Neural cell (in vitro differentiated cells): ENCODE measurements around the gene IGSF21. TPM values are rescaled to one million over a fixed set of nuclear protein-coding genes. Genes with fewer than 3 reads are reported as not detected.

Experiments
- H2AFZ ChIP-seq: fragments of 200-600, 300-800 bp; sonication (generic), shearing (Covaris generic); 2 replicates; pipeline ENCODE4 v1.6.0; 2014; ENCODE audit warnings: low read depth, mild to moderate bottlenecking, antibody characterized with exemption, low read length, moderate library complexity
- H3F3A ChIP-seq: fragments of 200-600 bp; shearing (Covaris generic); 2 replicates; pipeline ENCODE4 v1.6.1; 2016; ENCODE audit warnings: mild to moderate bottlenecking, moderate library complexity, mixed read lengths, antibody characterized with exemption, low read length; ENCODE audit not compliant: insufficient read depth, poor library complexity, severe bottlenecking
- H3K27ac ChIP-seq: fragments of 200-600, 300-800 bp; sonication (generic), shearing (Covaris generic); 2 replicates; pipeline ENCODE4 v1.5.1; 2014; ENCODE audit warnings: mild to moderate bottlenecking, low read length, moderate library complexity
- H3K27me3 ChIP-seq: fragments of 300-800, 200-600 bp; sonication (generic), shearing (Covaris generic); 2 replicates; pipeline ENCODE4 v1.6.0; 2014; ENCODE audit warnings: mild to moderate bottlenecking, low read depth, low read length, moderate library complexity; ENCODE audit not compliant: insufficient read depth
- H3K36me3 ChIP-seq: fragments of 300-800, 200-600 bp; sonication (generic), shearing (Covaris generic); 2 replicates; pipeline ENCODE4 v1.5.1; 2014; ENCODE audit warnings: mild to moderate bottlenecking, antibody characterized with exemption, low read length, moderate library complexity; ENCODE audit not compliant: insufficient read depth
- H3K4me2 ChIP-seq: fragments of 300-800, 200-600 bp; sonication (generic), shearing (Covaris generic); 2 replicates; pipeline ENCODE4 v1.6.0; 2014; ENCODE audit warnings: mild to moderate bottlenecking, low read length
- H3K4me3 ChIP-seq: fragments of 300-800, 200-600 bp; sonication (generic), shearing (Covaris generic); 2 replicates; pipeline ENCODE4 v1.5.1; 2014; ENCODE audit warnings: mild to moderate bottlenecking, low read length, moderate library complexity
- H3K79me2 ChIP-seq: fragments of 200-600 bp; shearing (Covaris generic); replicated peaks from 2 replicates; pipeline ENCODE4 v1.6.0; 2014; ENCODE audit warnings: mild to moderate bottlenecking, low read length, moderate library complexity; ENCODE audit not compliant: insufficient read depth
- H3K9ac ChIP-seq: fragments of 300-800, 200-600 bp; sonication (generic), shearing (Covaris generic); 2 replicates; pipeline ENCODE4 v1.6.1; 2016; ENCODE audit warnings: mild to moderate bottlenecking, low read length, mixed read lengths
- H3K9me2 ChIP-seq: fragments of 200-600 bp; shearing (Covaris generic); 2 replicates; pipeline ENCODE4 v1.6.1; 2016; ENCODE audit warnings: mild to moderate bottlenecking, low read length, mixed read lengths; ENCODE audit not compliant: insufficient read depth
- H3K9me3 ChIP-seq: fragments of 200-600, 300-800 bp; sonication (generic), shearing (Covaris generic); 2 replicates; pipeline ENCODE4 v1.6.1; 2016; ENCODE audit warnings: mild to moderate bottlenecking, mixed run types, low read length, moderate library complexity, mixed read lengths
- H4K20me1 ChIP-seq: fragments of 200-600 bp; shearing (Covaris generic); 2 replicates; pipeline ENCODE4 v1.6.1; 2016; ENCODE audit warnings: mild to moderate bottlenecking, mixed run types; ENCODE audit not compliant: insufficient read depth
- CTCF ChIP-seq: fragments of 450-650 bp; IDR thresholded peaks from 2 replicates; pipeline ENCODE4 v1.5.1; 2014; ENCODE audit warnings: antibody characterized with exemption, mild to moderate bottlenecking, moderate library complexity; ENCODE audit not compliant: poor library complexity, severe bottlenecking
- EP300 ChIP-seq: fragments of 450-650 bp; conservative IDR thresholded peaks from 2 replicates; pipeline ENCODE4 v1.6.1; 2014; ENCODE audit warnings: antibody characterized with exemption, mild to moderate bottlenecking, moderate library complexity; ENCODE audit not compliant: poor library complexity, severe bottlenecking
- EZH2 ChIP-seq: fragments of 200-600, 300-800 bp; shearing (Covaris generic), sonication (generic); IDR thresholded peaks from 2 replicates; pipeline ENCODE4 v1.6.1; 2014; ENCODE audit warnings: antibody characterized with exemption, low read length, borderline replicate concordance, mild to moderate bottlenecking; ENCODE audit not compliant: insufficient read depth, poor library complexity, severe bottlenecking
- MXI1 ChIP-seq: fragments of 450-650 bp; conservative IDR thresholded peaks from 2 replicates; pipeline ENCODE4 v1.6.1; 2014; ENCODE audit warnings: antibody characterized with exemption, mild to moderate bottlenecking; ENCODE audit not compliant: poor library complexity, severe bottlenecking
- POLR2AphosphoS5 ChIP-seq: IDR thresholded peaks from 2 replicates; pipeline ENCODE4 v1.6.1; 2012
- RAD21 ChIP-seq: fragments of 450-650 bp; conservative IDR thresholded peaks from 2 replicates; pipeline ENCODE4 v1.6.1; 2014; ENCODE audit warnings: antibody characterized with exemption, mild to moderate bottlenecking, moderate library complexity
- SMC3 ChIP-seq: fragments of 450-650 bp; conservative IDR thresholded peaks from 2 replicates; pipeline ENCODE4 v1.6.1; 2014; ENCODE audit warnings: antibody characterized with exemption, mild to moderate bottlenecking, moderate library complexity; ENCODE audit not compliant: poor library complexity
- TAF1 ChIP-seq: IDR thresholded peaks from 2 replicates; pipeline ENCODE4 v1.6.1; 2012; ENCODE audit warnings: low read depth
- polyA plus RNA-seq: library from polyadenylated mRNA; depleted of rRNA; stranded (reverse); fragments of >200 nt; gene quantifications from 2 replicates; pipeline ENCODE4 v1.2.3, GENCODE V29; 2014
- TF ChIP-seq, protein P1 (sequence below): IDR thresholded peaks from 2 replicates; pipeline ENCODE4 v1.6.1; 2012; ENCODE audit warnings: borderline replicate concordance

IGSF21 gene
- polyA plus RNA-seq, 1 donor from 2014 or later: 2.4 TPM

DNA sequence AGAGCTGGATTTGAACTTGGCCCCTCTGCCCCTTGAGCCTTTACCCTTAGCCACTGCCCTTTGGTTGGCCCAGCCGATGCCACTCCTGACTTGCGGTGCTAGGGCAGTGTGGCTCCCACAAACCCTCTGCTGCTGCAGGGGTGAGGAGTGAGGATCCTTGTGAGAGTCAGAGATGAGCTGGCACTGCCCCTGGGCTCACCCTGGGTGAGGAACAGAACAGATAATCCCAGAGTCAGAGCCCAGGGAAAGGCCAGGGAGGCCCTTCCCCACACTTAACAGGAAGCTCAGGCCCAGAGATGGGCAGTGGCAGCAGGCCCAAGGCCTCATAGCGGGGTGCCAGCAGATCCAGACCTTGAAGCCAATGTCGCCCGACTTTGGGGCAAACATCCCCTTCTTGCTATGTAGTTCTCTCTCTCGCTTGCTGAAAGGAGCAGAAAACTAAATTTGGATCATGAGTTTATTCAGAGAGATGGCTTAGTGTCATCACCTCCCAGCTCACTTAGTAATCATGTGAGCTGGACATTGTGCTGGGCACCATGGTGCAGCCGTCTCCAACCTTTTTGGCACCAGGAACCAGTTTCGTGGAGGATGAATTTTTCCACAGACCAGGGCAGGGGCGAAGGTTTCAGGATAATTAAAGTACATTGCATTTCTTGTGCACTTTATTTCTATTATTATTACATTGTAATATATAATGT lies 81.4 kb downstream of the IGSF21 start:
- Histone ChIP-seq H3F3A (no peaks in the 10 kb centered on the region), H3K4me2 (no peak overlapping the region), H3K9me2 (no peaks in the 10 kb centered on the region), H2AFZ (no peak overlapping the region), H3K9ac (no peak overlapping the region), H4K20me1 (no peaks in the 10 kb centered on the region), H3K9me3 (no peaks in the 10 kb centered on the region), H3K4me3 (no peak overlapping the region), H3K79me2 (no peaks in the 10 kb centered on the region), H3K36me3 (no peaks in the 10 kb centered on the region), H3K27ac (no peak overlapping the region), H3K27me3 (no peaks in the 10 kb centered on the region)
- no peak for TF ChIP-seq CTCF

GRCh38 chr1:18190598-18190997 lies 83.0 kb downstream of the IGSF21 start:
- Histone ChIP-seq H3K36me3 (no peaks in the 10 kb centered on the region), H3K27ac (no peak overlapping the region)

More at GRCh38 chr1:18190598-18190997, 83.0 kb downstream of the IGSF21 start:
- TF ChIP-seq EP300 (no peak), POLR2AphosphoS5 (no peak), MXI1 (no peak), SMC3 (no peak), TAF1 (no peak), RAD21 (no peak), CTCF (no peak), EZH2 (no peak)
- TF ChIP-seq, protein P1, sequence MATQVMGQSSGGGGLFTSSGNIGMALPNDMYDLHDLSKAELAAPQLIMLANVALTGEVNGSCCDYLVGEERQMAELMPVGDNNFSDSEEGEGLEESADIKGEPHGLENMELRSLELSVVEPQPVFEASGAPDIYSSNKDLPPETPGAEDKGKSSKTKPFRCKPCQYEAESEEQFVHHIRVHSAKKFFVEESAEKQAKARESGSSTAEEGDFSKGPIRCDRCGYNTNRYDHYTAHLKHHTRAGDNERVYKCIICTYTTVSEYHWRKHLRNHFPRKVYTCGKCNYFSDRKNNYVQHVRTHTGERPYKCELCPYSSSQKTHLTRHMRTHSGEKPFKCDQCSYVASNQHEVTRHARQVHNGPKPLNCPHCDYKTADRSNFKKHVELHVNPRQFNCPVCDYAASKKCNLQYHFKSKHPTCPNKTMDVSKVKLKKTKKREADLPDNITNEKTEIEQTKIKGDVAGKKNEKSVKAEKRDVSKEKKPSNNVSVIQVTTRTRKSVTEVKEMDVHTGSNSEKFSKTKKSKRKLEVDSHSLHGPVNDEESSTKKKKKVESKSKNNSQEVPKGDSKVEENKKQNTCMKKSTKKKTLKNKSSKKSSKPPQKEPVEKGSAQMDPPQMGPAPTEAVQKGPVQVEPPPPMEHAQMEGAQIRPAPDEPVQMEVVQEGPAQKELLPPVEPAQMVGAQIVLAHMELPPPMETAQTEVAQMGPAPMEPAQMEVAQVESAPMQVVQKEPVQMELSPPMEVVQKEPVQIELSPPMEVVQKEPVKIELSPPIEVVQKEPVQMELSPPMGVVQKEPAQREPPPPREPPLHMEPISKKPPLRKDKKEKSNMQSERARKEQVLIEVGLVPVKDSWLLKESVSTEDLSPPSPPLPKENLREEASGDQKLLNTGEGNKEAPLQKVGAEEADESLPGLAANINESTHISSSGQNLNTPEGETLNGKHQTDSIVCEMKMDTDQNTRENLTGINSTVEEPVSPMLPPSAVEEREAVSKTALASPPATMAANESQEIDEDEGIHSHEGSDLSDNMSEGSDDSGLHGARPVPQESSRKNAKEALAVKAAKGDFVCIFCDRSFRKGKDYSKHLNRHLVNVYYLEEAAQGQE: no peak
- no peak overlapping the region for H2AFZ ChIP-seq
- H3K9me2 ChIP-seq: no peaks in the 10 kb centered on the region
- H3K4me2 ChIP-seq: no peak overlapping the region
- H3K4me3 ChIP-seq: no peak overlapping the region
- no peak overlapping the region for H3K9ac ChIP-seq
- H3K79me2 ChIP-seq: no peaks in the 10 kb centered on the region
- no peaks in the 10 kb centered on the region for H3K9me3 ChIP-seq
- no peaks in the 10 kb centered on the region for H4K20me1 ChIP-seq
- H3F3A ChIP-seq: no peaks in the 10 kb centered on the region
- no peaks in the 10 kb centered on the region for H3K27me3 ChIP-seq
